Measurements from ENCODE around the gene ENKUR. TPM values are rescaled to one million over a fixed set of nuclear protein-coding genes. Genes with fewer than 3 reads are reported as not detected.
A peak's percentile ranks its signal among the peaks of the same experiment; 100 is the strongest.
"Not testable (repeated sequence)": the region's sequence is repeated elsewhere in the genome, so short reads cannot be mapped to it uniquely, and the experiment has no call there.

The ENKUR gene
- total RNA-seq, 1 donor, result 10.0 TPM

DNA sequence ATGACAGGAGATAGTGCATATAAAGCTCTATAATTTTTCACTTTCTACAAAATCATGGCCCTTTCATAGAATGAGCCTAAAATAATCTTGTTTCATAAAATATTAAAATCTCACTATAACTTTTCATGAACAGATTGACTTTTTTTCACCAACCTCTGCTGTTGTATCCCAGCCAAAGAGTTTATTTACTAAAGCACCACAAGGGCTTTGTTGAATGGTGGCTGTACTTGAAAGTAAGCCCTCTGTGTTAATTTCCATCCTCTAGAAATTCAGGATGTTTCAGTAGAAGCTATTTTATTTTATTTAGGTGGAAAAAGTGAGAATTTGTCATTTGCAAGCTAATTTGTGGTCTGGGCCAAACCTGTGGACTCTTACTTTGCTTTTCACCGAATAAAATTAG is 30.7 kb upstream of the ENKUR start:
- no peaks in the 10 kb centered on the region for H3K4me1 ChIP-seq (ENCODE audit: insufficient read depth, low read length)

GRCh38 chr10:25039531-25039930 is 23.6 kb upstream of the ENKUR start:
- Histone ChIP-seq H3K4me3 (ENCODE audit: low read length) (no peak overlapping the region), H3K27me3 (ENCODE audit: insufficient read depth, low read length) (peaks cover 5% of the 10 kb centered on the region), H3K9me3 (ENCODE audit: low read depth, low read length) (no peaks in the 10 kb centered on the region), H3K4me1 (ENCODE audit: insufficient read depth, low read length) (no peaks in the 10 kb centered on the region)

More for the DNA sequence above, 30.7 kb upstream of the ENKUR start:
- H3K27me3 ChIP-seq (ENCODE audit: insufficient read depth, low read length), result peaks cover 7% of the 10 kb centered on the region
- no peaks in the 10 kb centered on the region for H3K9me3 ChIP-seq (ENCODE audit: low read depth, low read length)
- no peak overlapping the region for H3K4me3 ChIP-seq (ENCODE audit: low read length)

GRCh38 chr10:25038325-25038724 is 22.4 kb upstream of the ENKUR start:
- Histone ChIP-seq H3K9me3 (ENCODE audit: low read depth, low read length) (no peaks in the 10 kb centered on the region), H3K27me3 (ENCODE audit: insufficient read depth, low read length) (no peaks in the 10 kb centered on the region), H3K4me3 (ENCODE audit: low read length) (no peak overlapping the region), H3K4me1 (ENCODE audit: insufficient read depth, low read length) (no peaks in the 10 kb centered on the region)

DNA sequence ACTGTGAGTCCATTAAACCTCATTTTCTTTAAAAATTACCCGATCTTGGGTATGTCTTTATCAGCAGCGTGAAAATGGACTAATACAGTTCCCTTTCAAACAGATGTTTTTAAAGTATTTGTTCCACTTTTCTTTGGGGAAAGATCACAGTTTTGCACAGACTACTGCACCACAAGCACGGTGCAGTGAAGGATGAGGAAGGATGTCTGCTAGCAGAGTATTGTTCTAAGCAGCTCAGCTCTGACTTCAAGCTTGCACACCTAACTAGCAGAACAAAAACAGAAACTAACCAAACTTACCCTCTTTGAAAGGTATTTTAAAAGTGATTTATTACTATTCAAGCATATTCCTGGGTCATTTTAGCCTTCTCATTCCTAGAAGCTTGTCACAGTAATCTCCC is 20.4 kb upstream of the ENKUR start:
- Histone ChIP-seq H3K9me3 (ENCODE audit: low read depth, low read length) (no peaks in the 10 kb centered on the region), H3K27me3 (ENCODE audit: insufficient read depth, low read length) (no peaks in the 10 kb centered on the region), H3K4me3 (ENCODE audit: low read length) (no peak overlapping the region), H3K4me1 (ENCODE audit: insufficient read depth, low read length) (no peaks in the 10 kb centered on the region)

DNA sequence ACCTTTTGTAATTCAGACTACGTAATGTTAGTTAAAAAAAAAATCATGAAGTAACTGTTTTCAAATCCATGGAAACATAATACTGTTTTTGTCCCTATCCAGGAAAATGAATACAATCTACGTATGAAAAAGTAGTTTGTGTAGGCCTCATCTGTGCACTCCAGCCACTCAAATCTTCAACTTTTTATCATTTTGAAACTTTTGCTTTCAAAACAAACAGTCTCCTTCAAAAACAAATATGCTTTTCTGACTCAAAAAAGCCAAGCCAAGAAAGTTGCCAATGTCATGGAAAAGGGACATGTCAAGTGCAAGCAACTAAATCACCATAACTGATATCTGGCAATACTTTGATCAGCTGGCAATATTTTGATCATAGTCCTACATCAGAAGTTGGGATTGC is 13.6 kb upstream of the ENKUR start:
- no peaks in the 10 kb centered on the region for H3K4me1 ChIP-seq (ENCODE audit: insufficient read depth, low read length)
- no peak overlapping the region for H3K4me3 ChIP-seq (ENCODE audit: low read length)
- no peaks in the 10 kb centered on the region for H3K27me3 ChIP-seq (ENCODE audit: insufficient read depth, low read length)
- no peaks in the 10 kb centered on the region for H3K9me3 ChIP-seq (ENCODE audit: low read depth, low read length)

GRCh38 chr10:25028711-25029110 is 12.8 kb upstream of the ENKUR start:
- Histone ChIP-seq H3K27me3 (ENCODE audit: insufficient read depth, low read length) (no peaks in the 10 kb centered on the region), H3K4me3 (ENCODE audit: low read length) (no peak overlapping the region), H3K9me3 (ENCODE audit: low read depth, low read length) (no peaks in the 10 kb centered on the region), H3K4me1 (ENCODE audit: insufficient read depth, low read length) (no peaks in the 10 kb centered on the region)

GRCh38 chr10:25026463-25026862 is 10.5 kb upstream of the ENKUR start:
- Histone ChIP-seq H3K4me1 (ENCODE audit: insufficient read depth, low read length) (no peaks in the 10 kb centered on the region), H3K4me3 (ENCODE audit: low read length) (no peak overlapping the region), H3K9me3 (ENCODE audit: low read depth, low read length) (no peaks in the 10 kb centered on the region), H3K27me3 (ENCODE audit: insufficient read depth, low read length) (no peaks in the 10 kb centered on the region)

GRCh38 chr10:25024528-25024927 is 8.6 kb upstream of the ENKUR start:
- H3K4me3 ChIP-seq (ENCODE audit: low read length), result no peak overlapping the region
- no peaks in the 10 kb centered on the region for H3K27me3 ChIP-seq (ENCODE audit: insufficient read depth, low read length)
- H3K4me1 ChIP-seq (ENCODE audit: insufficient read depth, low read length), result no peaks in the 10 kb centered on the region
- H3K9me3 ChIP-seq (ENCODE audit: low read depth, low read length), result no peaks in the 10 kb centered on the region

DNA sequence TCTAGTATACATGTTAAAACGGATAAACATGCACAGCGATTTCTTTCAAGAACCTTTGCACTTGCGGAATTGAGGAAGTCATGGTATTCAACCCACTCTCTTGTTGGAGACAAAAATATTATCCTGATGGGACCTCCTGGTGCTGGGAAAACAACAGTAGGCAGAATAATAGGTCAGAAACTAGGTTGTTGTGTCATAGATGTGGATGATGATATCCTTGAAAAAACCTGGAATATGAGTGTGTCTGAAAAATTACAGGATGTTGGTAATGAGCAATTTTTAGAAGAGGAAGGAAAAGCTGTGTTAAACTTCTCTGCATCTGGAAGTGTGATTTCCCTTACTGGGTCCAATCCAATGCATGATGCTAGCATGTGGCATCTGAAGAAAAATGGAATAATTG is 7.3 kb upstream of the ENKUR start:
- no peaks in the 10 kb centered on the region for H3K4me1 ChIP-seq (ENCODE audit: insufficient read depth, low read length)
- H3K9me3 ChIP-seq (ENCODE audit: low read depth, low read length), result no peaks in the 10 kb centered on the region
- no peaks in the 10 kb centered on the region for H3K27me3 ChIP-seq (ENCODE audit: insufficient read depth, low read length)
- H3K4me3 ChIP-seq (ENCODE audit: low read length), result no peak overlapping the region

DNA sequence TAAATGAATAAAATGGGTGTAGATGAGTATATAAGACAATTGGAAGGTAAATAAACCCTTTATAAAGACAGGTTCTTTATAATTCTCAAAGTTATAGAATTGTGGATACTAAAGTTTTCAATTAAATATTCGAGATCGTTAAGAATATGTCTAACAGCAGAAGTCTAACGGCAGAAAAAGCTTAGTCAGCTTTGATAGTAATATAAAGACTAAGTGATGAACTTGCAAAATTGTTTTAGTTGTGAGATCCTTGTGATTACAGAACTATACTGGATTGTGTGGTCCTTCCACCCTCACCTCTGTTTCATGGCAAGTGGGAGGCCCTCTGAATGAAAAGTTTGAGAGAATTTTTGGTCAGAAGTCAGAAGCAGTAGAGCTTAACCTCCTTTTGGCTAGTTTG is 2.7 kb upstream of the ENKUR start:
- H3K4me1 ChIP-seq (ENCODE audit: insufficient read depth, low read length), result peaks cover 17% of the 10 kb centered on the region
- no peak overlapping the region for H3K4me3 ChIP-seq (ENCODE audit: low read length)
- no peaks in the 10 kb centered on the region for H3K9me3 ChIP-seq (ENCODE audit: low read depth, low read length)
- no peaks in the 10 kb centered on the region for H3K27me3 ChIP-seq (ENCODE audit: insufficient read depth, low read length)

- H3K9me3 ChIP-seq (ENCODE audit: low read depth, low read length), result no peaks in the 10 kb centered on the region
Measured at GRCh38 chr10:25017661-25018060, 1.7 kb upstream of the ENKUR start.

DNA sequence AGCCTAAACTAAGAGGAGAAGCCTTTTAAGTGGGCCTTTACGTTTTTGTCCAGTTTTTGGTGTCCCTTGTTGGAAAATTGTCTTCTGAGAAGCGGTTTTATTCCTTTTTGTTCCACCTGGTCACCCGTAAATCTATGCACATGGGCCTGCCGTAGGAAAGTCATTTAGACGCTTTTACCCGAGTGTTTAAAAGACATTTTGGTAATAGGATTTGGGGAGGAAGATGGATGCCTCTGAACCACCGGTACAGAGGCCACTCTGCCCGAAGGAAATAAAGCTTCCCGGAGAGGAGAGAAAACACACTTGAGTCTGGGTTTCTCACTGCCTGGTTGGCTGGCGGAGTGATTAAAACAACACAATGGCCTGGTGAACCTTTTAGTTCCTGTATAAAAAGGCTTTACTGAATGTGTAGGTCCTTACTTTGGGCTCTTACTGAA is 1.2 kb upstream of the ENKUR start:
- Histone ChIP-seq H3K27me3 (ENCODE audit: insufficient read depth, low read length) (no peaks in the 10 kb centered on the region), H3K4me1 (ENCODE audit: insufficient read depth, low read length) (peaks cover 17% of the 10 kb centered on the region), H3K4me3 (ENCODE audit: low read length) (peak overlapping the region; percentile 63), H3K9me3 (ENCODE audit: low read depth, low read length) (no peaks in the 10 kb centered on the region)

More at GRCh38 chr10:25017661-25018060, 1.7 kb upstream of the ENKUR start:
- Histone ChIP-seq H3K4me1 (ENCODE audit: insufficient read depth, low read length) (peaks cover 17% of the 10 kb centered on the region), H3K4me3 (ENCODE audit: low read length) (no peak overlapping the region), H3K27me3 (ENCODE audit: insufficient read depth, low read length) (no peaks in the 10 kb centered on the region)

GRCh38 chr10:25016376-25017153 is 607 bp upstream of the ENKUR start, which contains the start of gene THNSL1:
TSS of gene THNSL1 (plus strand) at chr10:25016612. CDS start at chr10:25023224, 6,612 bp downstream.
- Histone ChIP-seq H3K4me3 (ENCODE audit: low read length) (peak within 1 kb of the TSS; percentile 63), H3K9me3 (ENCODE audit: low read depth, low read length) (no peaks in the 10 kb centered on the region), H3K4me1 (ENCODE audit: insufficient read depth, low read length) (peaks cover 17% of the 10 kb centered on the region), H3K27me3 (ENCODE audit: insufficient read depth, low read length) (no peaks in the 10 kb centered on the region)

GRCh38 chr10:25014579-25014978 is 1.4 kb downstream of the ENKUR start:
- Histone ChIP-seq H3K9me3 (ENCODE audit: low read depth, low read length) (no peaks in the 10 kb centered on the region), H3K4me3 (ENCODE audit: low read length) (no peak overlapping the region), H3K4me1 (ENCODE audit: insufficient read depth, low read length) (peaks cover 17% of the 10 kb centered on the region), H3K27me3 (ENCODE audit: insufficient read depth, low read length) (no peaks in the 10 kb centered on the region)

- H3K4me3 ChIP-seq (ENCODE audit: low read length); H3K4me1 ChIP-seq (ENCODE audit: insufficient read depth, low read length); H3K27me3 ChIP-seq (ENCODE audit: insufficient read depth, low read length); H3K9me3 ChIP-seq (ENCODE audit: low read depth, low read length): not testable (repeated sequence)
Measured at GRCh38 chr10:25011591-25011990, 4.4 kb downstream of the ENKUR start.

- no peaks in the 10 kb centered on the region for H3K27me3 ChIP-seq (ENCODE audit: insufficient read depth, low read length)
- no peak overlapping the region for H3K4me3 ChIP-seq (ENCODE audit: low read length)
- H3K4me1 ChIP-seq (ENCODE audit: insufficient read depth, low read length), result no peaks in the 10 kb centered on the region
- H3K9me3 ChIP-seq (ENCODE audit: low read depth, low read length), result peaks cover 16% of the 10 kb centered on the region
Measured at GRCh38 chr10:24998044-24998443, 17.9 kb downstream of the ENKUR start.
